22Rv1 (cell line): Measurements from ENCODE around the gene POR.

Source experiments
- ZFX ChIP-seq: fragments of 450-650 bp; IDR thresholded peaks from 2 replicates; pipeline ENCODE4 v1.6.1; 2017; ENCODE audit warnings: antibody characterized with exemption, borderline replicate concordance
- TF ChIP-seq, protein P1 (sequence below): fragments of 450-650 bp; IDR thresholded peaks from 2 replicates; pipeline ENCODE4 v1.5.1; 2017; ENCODE audit warnings: mild to moderate bottlenecking

DNA sequence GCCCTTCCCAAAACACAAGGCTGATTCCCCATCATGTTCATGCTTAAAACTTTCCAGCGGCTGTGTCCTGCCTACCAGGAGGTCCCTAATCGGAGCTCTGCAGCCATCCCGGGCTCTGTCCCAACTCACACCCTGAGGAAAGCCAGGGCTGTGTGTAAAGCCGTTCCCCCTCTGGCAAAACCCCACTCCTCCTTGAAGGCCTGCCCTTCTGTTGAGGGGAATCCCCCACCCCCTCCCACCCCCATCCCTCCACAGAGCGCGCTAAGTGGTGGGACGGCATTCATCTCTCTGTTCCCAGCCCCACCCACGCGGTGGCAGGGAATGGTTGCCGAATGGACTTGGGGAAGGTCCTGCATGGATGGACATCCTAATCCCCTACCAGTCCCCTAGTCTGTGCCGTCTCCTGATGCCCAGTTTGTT is 80.1 kb downstream of the POR start:
- TF ChIP-seq, protein P1, sequence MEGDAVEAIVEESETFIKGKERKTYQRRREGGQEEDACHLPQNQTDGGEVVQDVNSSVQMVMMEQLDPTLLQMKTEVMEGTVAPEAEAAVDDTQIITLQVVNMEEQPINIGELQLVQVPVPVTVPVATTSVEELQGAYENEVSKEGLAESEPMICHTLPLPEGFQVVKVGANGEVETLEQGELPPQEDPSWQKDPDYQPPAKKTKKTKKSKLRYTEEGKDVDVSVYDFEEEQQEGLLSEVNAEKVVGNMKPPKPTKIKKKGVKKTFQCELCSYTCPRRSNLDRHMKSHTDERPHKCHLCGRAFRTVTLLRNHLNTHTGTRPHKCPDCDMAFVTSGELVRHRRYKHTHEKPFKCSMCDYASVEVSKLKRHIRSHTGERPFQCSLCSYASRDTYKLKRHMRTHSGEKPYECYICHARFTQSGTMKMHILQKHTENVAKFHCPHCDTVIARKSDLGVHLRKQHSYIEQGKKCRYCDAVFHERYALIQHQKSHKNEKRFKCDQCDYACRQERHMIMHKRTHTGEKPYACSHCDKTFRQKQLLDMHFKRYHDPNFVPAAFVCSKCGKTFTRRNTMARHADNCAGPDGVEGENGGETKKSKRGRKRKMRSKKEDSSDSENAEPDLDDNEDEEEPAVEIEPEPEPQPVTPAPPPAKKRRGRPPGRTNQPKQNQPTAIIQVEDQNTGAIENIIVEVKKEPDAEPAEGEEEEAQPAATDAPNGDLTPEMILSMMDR, result no peak
- TF ChIP-seq ZFX, result no peak
